ENCODE results near the gene ETV7. TPM values are rescaled to one million over a fixed set of nuclear protein-coding genes. Genes with fewer than 3 reads are reported as not detected.

Gene ETV7
- total RNA-seq, 1 donor from 2014 or later, result 0.59 TPM

DNA sequence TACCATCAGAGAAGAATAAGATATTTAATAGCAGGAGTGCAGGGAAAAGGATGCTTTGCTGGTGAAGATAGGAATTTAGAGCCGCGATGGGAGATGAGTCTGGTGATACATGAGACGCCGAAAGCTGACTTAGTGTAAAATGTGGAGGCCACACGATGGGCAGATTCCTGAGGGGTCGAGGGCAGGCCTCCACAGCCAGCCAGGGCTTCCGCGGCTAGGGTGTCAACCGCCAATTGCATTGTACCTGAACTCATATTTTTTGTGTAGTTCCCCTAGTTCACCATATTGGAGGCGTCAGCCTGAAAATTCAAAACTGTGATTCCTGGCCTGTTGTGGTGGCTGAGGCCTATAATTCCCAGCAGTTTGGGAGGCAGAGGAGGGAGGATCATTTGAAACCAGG, 8.5 kb downstream of the ETV7 start:
- peaks cover 22% of the 10 kb centered on the region for H3K27me3 Mint-ChIP-seq (ENCODE audit: unreplicated experiment)
- DNase-seq (ENCODE audit: extremely low spot score, unreplicated experiment), result no peak
- no peak overlapping the region for H3K4me3 Mint-ChIP-seq (ENCODE audit: unreplicated experiment)
- no peak overlapping the region for H3K27ac Mint-ChIP-seq (ENCODE audit: unreplicated experiment)
- no peaks in the 10 kb centered on the region for H3K9me3 Mint-ChIP-seq (ENCODE audit: unreplicated experiment)
- H3K4me1 Mint-ChIP-seq (ENCODE audit: unreplicated experiment), result no peaks in the 10 kb centered on the region
- no peaks in the 10 kb centered on the region for H3K36me3 Mint-ChIP-seq (ENCODE audit: unreplicated experiment)
- TF ChIP-seq, protein P1, sequence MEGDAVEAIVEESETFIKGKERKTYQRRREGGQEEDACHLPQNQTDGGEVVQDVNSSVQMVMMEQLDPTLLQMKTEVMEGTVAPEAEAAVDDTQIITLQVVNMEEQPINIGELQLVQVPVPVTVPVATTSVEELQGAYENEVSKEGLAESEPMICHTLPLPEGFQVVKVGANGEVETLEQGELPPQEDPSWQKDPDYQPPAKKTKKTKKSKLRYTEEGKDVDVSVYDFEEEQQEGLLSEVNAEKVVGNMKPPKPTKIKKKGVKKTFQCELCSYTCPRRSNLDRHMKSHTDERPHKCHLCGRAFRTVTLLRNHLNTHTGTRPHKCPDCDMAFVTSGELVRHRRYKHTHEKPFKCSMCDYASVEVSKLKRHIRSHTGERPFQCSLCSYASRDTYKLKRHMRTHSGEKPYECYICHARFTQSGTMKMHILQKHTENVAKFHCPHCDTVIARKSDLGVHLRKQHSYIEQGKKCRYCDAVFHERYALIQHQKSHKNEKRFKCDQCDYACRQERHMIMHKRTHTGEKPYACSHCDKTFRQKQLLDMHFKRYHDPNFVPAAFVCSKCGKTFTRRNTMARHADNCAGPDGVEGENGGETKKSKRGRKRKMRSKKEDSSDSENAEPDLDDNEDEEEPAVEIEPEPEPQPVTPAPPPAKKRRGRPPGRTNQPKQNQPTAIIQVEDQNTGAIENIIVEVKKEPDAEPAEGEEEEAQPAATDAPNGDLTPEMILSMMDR (IDR thresholded peaks at IDR 0.05), result no peak

DNA sequence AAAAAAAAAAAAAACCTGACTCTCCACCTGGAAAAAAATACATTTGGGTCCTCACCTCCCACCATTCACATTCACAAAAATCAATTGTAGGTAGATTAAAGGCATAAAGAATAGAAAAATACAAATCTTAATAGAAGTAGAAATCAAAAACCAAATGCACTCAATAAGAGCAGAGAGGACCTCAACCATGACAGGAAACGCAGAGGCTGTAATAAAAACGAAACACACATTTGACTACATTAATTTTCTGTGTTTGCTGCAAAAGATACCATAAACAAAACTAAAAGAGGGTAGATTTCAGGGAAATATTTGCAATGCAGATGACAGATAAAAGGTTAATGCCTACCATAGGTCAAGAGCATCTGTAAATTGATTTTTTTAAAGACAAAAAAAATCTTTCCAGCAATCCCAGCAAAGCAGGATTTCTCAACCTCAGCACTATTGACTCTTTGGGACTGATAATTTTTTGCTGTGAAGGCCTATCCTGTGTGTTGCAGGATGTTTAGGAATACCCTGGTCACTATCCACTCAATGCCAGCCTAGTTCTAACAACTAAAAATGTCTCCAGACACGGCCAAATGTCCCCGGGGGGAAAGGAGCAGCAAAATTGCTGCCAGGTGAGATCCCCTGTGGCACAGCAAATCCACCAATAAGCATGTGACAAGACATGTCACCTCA, 9.1 kb downstream of the ETV7 start:
- H3K27me3 Mint-ChIP-seq (ENCODE audit: unreplicated experiment), result peaks cover 22% of the 10 kb centered on the region
- TF ChIP-seq, protein P1 (IDR thresholded peaks at IDR 0.05), result no peak
- no peak overlapping the region for H3K27ac Mint-ChIP-seq (ENCODE audit: unreplicated experiment)
- no peaks in the 10 kb centered on the region for H3K9me3 Mint-ChIP-seq (ENCODE audit: unreplicated experiment)
- H3K4me3 Mint-ChIP-seq (ENCODE audit: unreplicated experiment), result no peak overlapping the region
- no peak for DNase-seq (ENCODE audit: extremely low spot score, unreplicated experiment)
- H3K4me1 Mint-ChIP-seq (ENCODE audit: unreplicated experiment), result peaks cover 2% of the 10 kb centered on the region
- H3K36me3 Mint-ChIP-seq (ENCODE audit: unreplicated experiment), result no peaks in the 10 kb centered on the region

DNA sequence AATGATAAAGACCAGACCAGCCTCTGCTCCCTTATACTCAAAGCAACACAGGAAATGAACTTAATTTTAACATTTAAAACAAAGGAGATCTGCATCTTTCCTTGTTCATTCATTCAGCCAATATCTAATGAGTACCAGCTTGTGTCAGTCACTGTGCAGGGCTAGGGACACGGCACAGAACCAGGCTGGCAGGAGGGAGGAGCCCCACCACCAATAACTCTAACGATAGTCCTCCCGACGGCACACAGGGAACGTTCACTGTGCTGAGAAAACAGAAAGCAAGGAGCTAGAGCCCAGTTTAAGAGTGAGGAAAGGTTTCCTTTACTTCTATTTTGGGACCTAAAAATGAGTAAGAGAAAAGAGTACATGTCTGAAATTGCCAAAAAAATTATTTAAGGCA, 9.9 kb downstream of the ETV7 start:
- no peak for DNase-seq (ENCODE audit: extremely low spot score, unreplicated experiment)
- H3K36me3 Mint-ChIP-seq (ENCODE audit: unreplicated experiment), result no peaks in the 10 kb centered on the region
- peaks cover 27% of the 10 kb centered on the region for H3K27me3 Mint-ChIP-seq (ENCODE audit: unreplicated experiment)
- no peak overlapping the region for H3K4me3 Mint-ChIP-seq (ENCODE audit: unreplicated experiment)
- no peaks in the 10 kb centered on the region for H3K9me3 Mint-ChIP-seq (ENCODE audit: unreplicated experiment)
- peaks cover 2% of the 10 kb centered on the region for H3K4me1 Mint-ChIP-seq (ENCODE audit: unreplicated experiment)
- no peak overlapping the region for H3K27ac Mint-ChIP-seq (ENCODE audit: unreplicated experiment)
- TF ChIP-seq, protein P1 (IDR thresholded peaks at IDR 0.05), result no peak

DNA sequence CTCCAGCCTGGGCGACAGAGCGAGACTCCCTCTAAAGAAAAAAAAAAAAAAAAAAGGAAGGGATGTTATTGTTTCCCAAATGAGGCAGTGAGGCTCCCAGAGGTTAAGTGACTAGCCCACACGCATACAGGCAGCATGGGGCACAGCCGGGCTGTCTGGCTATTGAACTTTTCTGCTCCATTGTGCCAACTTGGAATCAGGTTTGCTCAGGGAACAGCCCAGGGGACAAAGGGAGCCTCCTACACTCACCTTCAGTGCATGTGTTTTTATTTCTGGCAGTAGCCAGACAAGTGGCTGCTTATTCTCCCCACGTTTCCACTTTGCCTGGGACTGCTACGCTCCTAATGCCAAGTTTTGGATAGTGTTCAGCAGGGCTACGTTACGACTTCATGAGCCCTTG, 10.7 kb downstream of the ETV7 start:
- no peak for DNase-seq (ENCODE audit: extremely low spot score, unreplicated experiment)
- H3K36me3 Mint-ChIP-seq (ENCODE audit: unreplicated experiment), result no peaks in the 10 kb centered on the region
- H3K4me3 Mint-ChIP-seq (ENCODE audit: unreplicated experiment), result no peak overlapping the region
- H3K27me3 Mint-ChIP-seq (ENCODE audit: unreplicated experiment), result peaks cover 35% of the 10 kb centered on the region
- H3K27ac Mint-ChIP-seq (ENCODE audit: unreplicated experiment), result no peak overlapping the region
- peaks cover 2% of the 10 kb centered on the region for H3K4me1 Mint-ChIP-seq (ENCODE audit: unreplicated experiment)
- H3K9me3 Mint-ChIP-seq (ENCODE audit: unreplicated experiment), result no peaks in the 10 kb centered on the region
- TF ChIP-seq, protein P1 (IDR thresholded peaks at IDR 0.05), result no peak

DNA sequence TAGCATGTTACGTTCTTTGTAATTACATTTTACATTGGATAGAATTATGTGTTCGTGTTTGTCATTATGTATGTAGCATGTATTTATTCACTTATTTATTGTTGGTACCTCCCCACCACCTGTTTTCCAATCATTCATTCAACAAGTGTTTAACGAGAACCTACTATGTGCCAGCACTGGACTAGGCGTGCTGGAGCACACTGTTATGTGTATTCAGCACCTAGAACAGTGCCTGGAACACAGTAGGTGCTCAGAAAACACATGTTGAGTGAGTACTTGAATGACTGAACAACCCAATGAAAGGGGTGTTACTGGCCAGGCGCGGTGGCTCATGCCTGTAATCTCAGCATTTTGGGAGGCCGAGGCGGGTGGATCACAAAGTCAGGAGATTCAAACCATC, 11.3 kb downstream of the ETV7 start:
- H3K36me3 Mint-ChIP-seq (ENCODE audit: unreplicated experiment), result no peaks in the 10 kb centered on the region
- no peak for DNase-seq (ENCODE audit: extremely low spot score, unreplicated experiment)
- H3K4me1 Mint-ChIP-seq (ENCODE audit: unreplicated experiment), result peaks cover 2% of the 10 kb centered on the region
- peaks cover 36% of the 10 kb centered on the region for H3K27me3 Mint-ChIP-seq (ENCODE audit: unreplicated experiment)
- H3K27ac Mint-ChIP-seq (ENCODE audit: unreplicated experiment), result no peak overlapping the region
- TF ChIP-seq, protein P1 (IDR thresholded peaks at IDR 0.05), result no peak
- no peak overlapping the region for H3K4me3 Mint-ChIP-seq (ENCODE audit: unreplicated experiment)
- H3K9me3 Mint-ChIP-seq (ENCODE audit: unreplicated experiment), result no peaks in the 10 kb centered on the region
